H1 (cell line): Measurements from ENCODE around the gene DLEC1. TPM values are rescaled to one million over a fixed set of nuclear protein-coding genes. Genes with fewer than 3 reads are reported as not detected.

Experiments used
- ASH2L ChIP-seq: fragments of 200-600, 300-600 bp; sonication (generic); IDR thresholded peaks from one replicate; pipeline ENCODE4 v1.7.1; 2017; ENCODE audit warnings: low read length
- CHD1 ChIP-seq: IDR thresholded peaks from 2 replicates; pipeline ENCODE4 v1.6.1; 2012; ENCODE audit warnings: low read depth, low read length, improper control_type of control experiment
- CHD7 ChIP-seq: fragments of 300-600 bp; sonication (generic); IDR thresholded peaks from 2 replicates; pipeline ENCODE4 v1.7.1; 2012; ENCODE audit warnings: low read length, moderate library complexity, mild to moderate bottlenecking, inconsistent platforms; ENCODE audit not compliant: insufficient replicate concordance
- CREB1 ChIP-seq: IDR thresholded peaks from 2 replicates; pipeline ENCODE4 v1.6.1; 2012; ENCODE audit warnings: inconsistent platforms
- EZH2 ChIP-seq: fragments of 200-600 bp; sonication (generic); IDR thresholded peaks from 2 replicates; pipeline ENCODE4 v1.7.1; 2012; ENCODE audit warnings: low read depth, mild to moderate bottlenecking, moderate library complexity, low read length, inconsistent platforms; ENCODE audit not compliant: severe bottlenecking
- MAFK ChIP-seq: IDR thresholded peaks from 2 replicates; pipeline ENCODE4 v1.6.1; 2012; ENCODE audit warnings: low read depth, mild to moderate bottlenecking, improper control_type of control experiment, low read length
- NRF1 ChIP-seq: IDR thresholded peaks from 2 replicates; pipeline ENCODE4 v1.6.1; 2011; ENCODE audit warnings: mild to moderate bottlenecking, low read depth, low read length, improper control_type of control experiment
- RXRA ChIP-seq: IDR thresholded peaks from 2 replicates; pipeline ENCODE4 v1.6.1; 2011; ENCODE audit warnings: low read depth, mild to moderate bottlenecking, low read length, moderate library complexity; ENCODE audit not compliant: insufficient read depth
- polyA plus RNA-seq, 7 experiments: library from polyadenylated mRNA; depleted of rRNA in 3 of 7; stranded (reverse) in 5 of 7; unstranded in 2 of 7; fragments of >200 nt in 5 of 7; fragments of 200-250 nt in 2 of 7; gene quantifications; 1 replicate in 5 of 7; 2 replicates in 1 of 7; 4 replicates in 1 of 7; pipeline versions ENCODE4 v1.2.1 to v1.2.3, GENCODE V29; 2011 to 2013; ENCODE audit warnings: missing spikeins in 2 of 7, mixed read lengths in 2 of 7
- total RNA-seq: library from RNA; stranded (reverse); fragmentation: NEBNext Ultra II Directional; extraction: Animal tissue kit (Norgen Biotek cat#: 25700); gene quantifications from 2 replicates; pipeline ENCODE4 v1.2.1, GENCODE V29; 2021
- TF ChIP-seq, protein P1 (sequence below): IDR thresholded peaks from 2 replicates; pipeline ENCODE4 v1.6.1; 2012; ENCODE audit warnings: low read length, inconsistent platforms

Gene DLEC1
- total and polyA plus RNA-seq, 2 of the 8 experiments (the other 6 are each of a cell fraction or from before 2014, with no cell fraction given) = 0.26 to 0.76 TPM

DNA sequence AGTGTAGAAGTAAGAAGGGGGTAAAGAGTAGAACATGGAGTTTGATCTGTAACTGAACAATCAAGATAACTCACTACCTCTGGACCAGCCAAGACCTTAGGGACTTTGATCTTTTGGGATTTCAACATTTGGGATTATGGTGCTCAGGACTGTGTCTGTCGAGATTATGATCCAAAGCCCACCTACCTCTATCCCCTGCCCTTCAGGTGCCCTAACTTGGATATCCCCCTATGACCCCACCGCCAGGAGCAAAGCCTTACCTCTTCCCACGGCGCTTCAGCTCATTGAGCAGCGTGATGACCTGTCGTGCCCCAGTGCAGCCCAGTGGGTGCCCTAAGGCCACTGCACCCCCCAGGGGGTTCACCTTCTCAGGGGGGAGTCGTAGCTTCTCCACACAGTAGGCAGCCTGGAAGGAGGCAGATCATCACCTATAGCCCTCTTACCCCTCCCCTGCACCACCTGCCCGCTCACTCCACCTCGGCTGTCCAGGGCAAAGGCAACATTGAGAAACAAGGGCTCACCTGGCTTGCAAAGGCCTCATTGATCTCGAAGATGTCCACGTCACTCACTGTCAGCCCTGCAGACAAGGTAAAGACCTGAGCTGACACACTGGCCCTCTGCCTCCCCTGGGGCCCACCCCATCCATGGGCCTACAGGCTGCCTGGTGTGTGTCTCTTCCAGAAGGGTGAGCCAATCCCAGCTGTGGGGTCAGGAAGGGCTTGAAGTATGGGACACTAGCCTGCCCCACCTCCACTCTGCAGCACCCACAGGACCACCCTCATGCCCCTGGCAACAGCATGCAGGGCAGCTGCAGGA lies 86.5 kb downstream of the DLEC1 start (continued):
- TF ChIP-seq CHD7 = no peak
- no peak for TF ChIP-seq ASH2L
- no peak for TF ChIP-seq EZH2
- TF ChIP-seq CREB1 = no peak
- TF ChIP-seq MAFK = no peak
- no peak for TF ChIP-seq NRF1
- TF ChIP-seq RXRA = no peak
- TF ChIP-seq CHD1 = no peak
- TF ChIP-seq, protein P1, sequence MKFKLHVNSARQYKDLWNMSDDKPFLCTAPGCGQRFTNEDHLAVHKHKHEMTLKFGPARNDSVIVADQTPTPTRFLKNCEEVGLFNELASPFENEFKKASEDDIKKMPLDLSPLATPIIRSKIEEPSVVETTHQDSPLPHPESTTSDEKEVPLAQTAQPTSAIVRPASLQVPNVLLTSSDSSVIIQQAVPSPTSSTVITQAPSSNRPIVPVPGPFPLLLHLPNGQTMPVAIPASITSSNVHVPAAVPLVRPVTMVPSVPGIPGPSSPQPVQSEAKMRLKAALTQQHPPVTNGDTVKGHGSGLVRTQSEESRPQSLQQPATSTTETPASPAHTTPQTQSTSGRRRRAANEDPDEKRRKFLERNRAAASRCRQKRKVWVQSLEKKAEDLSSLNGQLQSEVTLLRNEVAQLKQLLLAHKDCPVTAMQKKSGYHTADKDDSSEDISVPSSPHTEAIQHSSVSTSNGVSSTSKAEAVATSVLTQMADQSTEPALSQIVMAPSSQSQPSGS = no peak
